ENCODE measurements around the gene CAMTA1. TPM values are rescaled to one million over a fixed set of nuclear protein-coding genes. Genes with fewer than 3 reads are reported as not detected.

CAMTA1 gene
- polyA plus RNA-seq, 1 experiment: 23.1 TPM

- no peaks in the 10 kb centered on the region for H3K27me3 ChIP-seq (ENCODE audit: control insufficient read depth, insufficient read depth, low read length)
- ChIA-PET CTCF (interaction anchor here (1.7 kb wide), 1 partner anchor 103 kb away, joined by 13 read pairs; no protein-coding TSS in a partner anchor), POLR2A (no interaction called here)
- no peak for TF ChIP-seq CTCF (IDR thresholded peaks at IDR 0.05; ENCODE audit: insufficient read depth, low read depth, low read length)
- peak overlapping the region; percentile 65 for H3K4me3 ChIP-seq (ENCODE audit: low read depth, low read length)
- H3K36me3 ChIP-seq (ENCODE audit: control insufficient read depth, insufficient read depth, low read length): 0 out of 2 replicates have a peak, but pooled peaks cover 1% of the 10 kb centered on the region
- DNase-seq (ENCODE audit: low read depth): no peak
These were observed 986.6 kb downstream of the CAMTA1 start for GRCh38 chr1:7771823-7772299.

- POLR2A ChIA-PET: no interaction called here
- peaks cover 9% of the 10 kb centered on the region for H3K36me3 ChIP-seq (ENCODE audit: control insufficient read depth, insufficient read depth, low read length)
These were observed 992.3 kb downstream of the CAMTA1 start for GRCh38 chr1:7777591-7777990.

GRCh38 chr1:7778133-7778628 is 992.9 kb downstream of the CAMTA1 start:
- H3K4me3 ChIP-seq (ENCODE audit: low read depth, low read length): no peak overlapping the region
- no peak for TF ChIP-seq CTCF (IDR thresholded peaks at IDR 0.05; ENCODE audit: insufficient read depth, low read depth, low read length)
- ChIA-PET CTCF (interaction anchor here (1.0 kb wide), 1 partner anchor 27 kb away, joined by 3 read pairs; no protein-coding TSS in a partner anchor), POLR2A (no interaction called here)
- peaks cover 9% of the 10 kb centered on the region for H3K36me3 ChIP-seq (ENCODE audit: control insufficient read depth, insufficient read depth, low read length)
- DNase-seq (ENCODE audit: low read depth): no peak
- H3K27me3 ChIP-seq (ENCODE audit: control insufficient read depth, insufficient read depth, low read length): no peaks in the 10 kb centered on the region

More at GRCh38 chr1:7777591-7777990, 992.3 kb downstream of the CAMTA1 start:
- TF ChIP-seq CTCF (IDR thresholded peaks at IDR 0.05; ENCODE audit: insufficient read depth, low read depth, low read length): no peak
- no peak overlapping the region for H3K4me3 ChIP-seq (ENCODE audit: low read depth, low read length)
- CTCF ChIA-PET: interaction anchor here (1.0 kb wide), 1 partner anchor 26 kb away, joined by 3 read pairs; no protein-coding TSS in a partner anchor
- no peaks in the 10 kb centered on the region for H3K27me3 ChIP-seq (ENCODE audit: control insufficient read depth, insufficient read depth, low read length)
- DNase-seq (ENCODE audit: low read depth): no peak

- TF ChIP-seq CTCF (IDR thresholded peaks at IDR 0.05; ENCODE audit: insufficient read depth, low read depth, low read length): no peak
- DNase-seq (ENCODE audit: low read depth): no peak
- CTCF ChIA-PET: interaction anchor here (1.8 kb wide), 1 partner anchor 28 kb away, joined by 6 read pairs; no protein-coding TSS in a partner anchor
- Histone ChIP-seq H3K27me3 (ENCODE audit: control insufficient read depth, insufficient read depth, low read length) (no peaks in the 10 kb centered on the region), H3K36me3 (ENCODE audit: control insufficient read depth, insufficient read depth, low read length) (peaks cover 8% of the 10 kb centered on the region), H3K4me3 (ENCODE audit: low read depth, low read length) (no peak overlapping the region)
- POLR2A ChIA-PET: no interaction called here
These were observed 995.7 kb downstream of the CAMTA1 start for GRCh38 chr1:7780976-7781375.

- H3K36me3 ChIP-seq (ENCODE audit: control insufficient read depth, insufficient read depth, low read length): peaks cover 8% of the 10 kb centered on the region
- CTCF ChIA-PET: no interaction called here
- no peak overlapping the region for H3K4me3 ChIP-seq (ENCODE audit: low read depth, low read length)
- H3K27me3 ChIP-seq (ENCODE audit: control insufficient read depth, insufficient read depth, low read length): no peaks in the 10 kb centered on the region
- POLR2A ChIA-PET: no interaction called here
- no peak for TF ChIP-seq CTCF (IDR thresholded peaks at IDR 0.05; ENCODE audit: insufficient read depth, low read depth, low read length)
- DNase-seq (ENCODE audit: low read depth): no peak
These were observed 996.2 kb downstream of the CAMTA1 start for GRCh38 chr1:7781501-7781900.
